Activated T-helper 1 cell treated with anti-CD3 and anti-CD28 coated beads, Interleukin-12 subunit alpha, Interleukin-12 subunit beta, Interleukin-2, Interleukin-4 antibody, amounts not matched to agents 30 ng/mL and 10 ng/mL and 1 ng/mL, durations not matched to agents 14 hours and 24 hours and 36 hours (primary cell): Measurements from ENCODE around the gene ACTL6B. TPM values are rescaled to one million over a fixed set of nuclear protein-coding genes. Genes with fewer than 3 reads are reported as not detected.

Experiments used
- DNase-seq: peaks from one replicate; pipeline ENCODE4 v3.0.0; 2021; ENCODE audit warnings: low spot score
- H3K27ac Mint-ChIP-seq: one replicate; pipeline ENCODE4 v1.8.0; 2021; ENCODE audit warnings: mild to moderate bottlenecking, mixed read lengths
- H3K27me3 Mint-ChIP-seq: one replicate; pipeline ENCODE4 v1.8.0; 2022; ENCODE audit warnings: mild to moderate bottlenecking, moderate library complexity, mixed read lengths; ENCODE audit not compliant: insufficient read depth
- H3K36me3 Mint-ChIP-seq: one replicate; pipeline ENCODE4 v1.8.0; 2021; ENCODE audit warnings: low read depth, mixed read lengths
- H3K4me1 Mint-ChIP-seq: one replicate; pipeline ENCODE4 v1.8.0; 2021; ENCODE audit warnings: low read depth, mixed read lengths
- H3K4me3 Mint-ChIP-seq: one replicate; pipeline ENCODE4 v1.8.0; 2021; ENCODE audit warnings: mild to moderate bottlenecking, moderate library complexity, mixed read lengths
- H3K9me3 Mint-ChIP-seq: one replicate; pipeline ENCODE4 v1.8.0; 2021; ENCODE audit warnings: mixed read lengths
- intact Hi-C: fragments of 100-400 bp; cut with micrococcal nuclease; formaldehyde crosslinking; loops from one replicate; pipeline ENCODE4 v1.15.1; 2024
- total RNA-seq: library from RNA; stranded (reverse); gene quantifications from 2 replicates; pipeline ENCODE4 v1.2.3, GENCODE V29; 2022

ACTL6B gene
- total RNA-seq, 1 donor from 2014 or later: not detected

DNA sequence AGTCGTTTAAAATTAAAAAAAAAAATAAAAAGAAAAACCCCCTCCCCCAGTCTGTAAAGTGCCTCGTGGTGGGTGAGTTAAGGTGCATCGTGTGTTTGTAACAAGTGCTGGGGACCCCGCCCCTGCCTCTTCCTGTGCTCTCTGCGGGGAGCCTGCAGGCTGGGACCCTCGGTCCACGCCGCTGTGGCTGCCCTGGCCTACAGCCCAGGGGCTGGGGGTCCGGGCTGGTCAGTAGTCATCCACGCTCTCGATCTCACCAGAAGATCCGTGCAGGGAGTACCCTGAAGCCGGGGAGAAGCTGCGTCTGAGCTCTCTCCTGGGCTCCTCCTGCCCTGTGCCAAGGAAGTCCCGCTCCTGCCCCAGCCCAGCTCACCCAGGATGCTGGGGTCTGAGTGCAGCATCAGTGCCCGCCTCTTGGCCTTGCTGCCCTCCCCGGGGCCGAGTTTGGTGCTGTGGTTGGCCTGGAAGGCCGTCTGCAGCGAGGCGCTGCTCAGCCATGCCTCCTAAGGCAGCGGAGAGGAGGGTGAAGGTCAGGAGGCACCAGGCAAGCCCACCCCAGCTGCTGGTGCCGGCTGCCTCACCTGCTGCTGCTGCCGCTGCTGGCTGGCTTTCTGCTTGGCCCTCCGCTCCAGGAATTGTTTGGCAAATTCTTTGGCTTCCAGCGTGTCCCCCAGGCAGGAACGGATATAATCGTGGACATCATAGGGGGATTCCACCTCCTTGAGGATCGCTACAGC, 25.4 kb upstream of the ACTL6B start:
- intact Hi-C loops: no loop called here
- no peak overlapping the region for H3K27ac Mint-ChIP-seq
- peaks cover 26% of the 10 kb centered on the region for H3K36me3 Mint-ChIP-seq
- no peak overlapping the region for H3K4me3 Mint-ChIP-seq
- DNase-seq: no peak
- no peaks in the 10 kb centered on the region for H3K27me3 Mint-ChIP-seq
- H3K4me1 Mint-ChIP-seq: peaks cover 10% of the 10 kb centered on the region
- H3K9me3 Mint-ChIP-seq: no peaks in the 10 kb centered on the region

DNA sequence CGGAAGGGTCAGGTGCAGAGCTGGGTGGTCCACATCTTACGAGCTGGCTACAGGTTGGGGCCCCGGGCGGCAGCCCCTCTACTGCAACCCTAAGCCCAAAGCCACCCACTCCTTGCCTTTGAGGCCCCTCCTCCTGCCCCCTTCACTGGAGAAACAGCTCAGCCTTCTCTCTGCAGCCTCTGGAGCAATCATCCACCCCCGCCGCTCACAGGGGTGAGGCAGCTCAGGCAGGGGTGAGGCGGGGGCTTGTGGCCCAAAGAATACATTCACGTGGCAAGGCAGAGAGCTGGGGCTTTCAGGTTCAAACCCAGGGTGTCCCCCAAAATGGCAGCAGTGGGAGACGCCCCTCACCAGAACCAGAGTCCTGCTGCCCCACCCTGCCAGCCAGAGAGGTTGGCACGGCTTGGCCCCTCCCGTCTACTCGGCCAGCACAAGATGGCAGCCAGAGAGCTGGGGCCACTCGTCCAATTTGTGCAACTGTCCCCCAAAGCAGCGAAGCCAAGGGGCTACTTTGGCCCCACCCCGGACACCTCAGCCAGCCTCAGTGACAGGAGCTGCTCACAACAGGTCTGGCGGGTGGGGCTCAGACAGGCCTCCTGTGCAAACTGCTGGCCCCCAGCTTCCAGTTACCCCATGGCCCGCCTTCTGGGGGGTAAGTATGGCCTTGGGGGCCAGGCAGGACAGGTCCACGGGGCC, 24.5 kb upstream of the ACTL6B start:
- no peak for DNase-seq
- Mint-ChIP-seq H3K36me3 (peaks cover 29% of the 10 kb centered on the region), H3K4me3 (no peak overlapping the region), H3K27ac (no peak overlapping the region), H3K9me3 (no peaks in the 10 kb centered on the region), H3K27me3 (no peaks in the 10 kb centered on the region), H3K4me1 (peaks cover 15% of the 10 kb centered on the region)
- intact Hi-C loops: no loop called here

DNA sequence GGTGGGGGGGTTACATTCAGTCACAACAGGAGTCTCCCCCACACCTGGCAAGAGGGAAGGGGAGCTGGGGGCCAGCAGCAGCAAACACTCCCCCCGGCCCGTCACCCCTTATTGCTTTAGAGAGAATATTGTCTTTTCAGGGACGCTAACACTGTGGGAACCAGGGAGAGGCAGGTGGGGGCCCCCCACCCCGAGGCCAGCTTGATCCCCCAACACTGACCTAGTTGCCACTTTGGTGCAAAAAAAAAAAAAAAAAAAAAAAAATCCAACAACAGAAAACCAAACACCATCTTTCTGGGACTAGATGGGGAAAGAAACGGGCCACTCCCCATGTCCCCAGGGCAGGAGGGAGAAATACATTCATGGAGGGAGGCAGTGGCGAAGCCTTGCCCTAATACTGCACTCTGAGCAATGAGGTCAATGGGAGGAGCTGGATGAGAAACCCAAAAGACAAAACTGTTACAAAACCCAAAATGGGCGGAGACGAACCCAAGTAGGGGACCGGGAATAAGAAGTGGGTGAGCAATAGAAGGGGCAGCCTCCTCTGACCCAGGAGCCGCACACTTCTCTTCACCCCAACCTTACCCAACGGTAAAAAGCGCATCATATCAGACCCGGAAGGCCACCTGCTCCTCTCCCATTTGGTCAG, 23.8 kb upstream of the ACTL6B start:
- peaks cover 15% of the 10 kb centered on the region for H3K4me1 Mint-ChIP-seq
- H3K27ac Mint-ChIP-seq: peak overlapping the region; percentile 26
- H3K27me3 Mint-ChIP-seq: no peaks in the 10 kb centered on the region
- H3K36me3 Mint-ChIP-seq: peaks cover 23% of the 10 kb centered on the region
- intact Hi-C loops: loop anchor here (10.0 kb wide), 1 partner anchor 555 kb away; the partner anchor contains the start of gene MBLAC1
- no peak for DNase-seq
- H3K9me3 Mint-ChIP-seq: no peaks in the 10 kb centered on the region
- H3K4me3 Mint-ChIP-seq: no peak overlapping the region

DNA sequence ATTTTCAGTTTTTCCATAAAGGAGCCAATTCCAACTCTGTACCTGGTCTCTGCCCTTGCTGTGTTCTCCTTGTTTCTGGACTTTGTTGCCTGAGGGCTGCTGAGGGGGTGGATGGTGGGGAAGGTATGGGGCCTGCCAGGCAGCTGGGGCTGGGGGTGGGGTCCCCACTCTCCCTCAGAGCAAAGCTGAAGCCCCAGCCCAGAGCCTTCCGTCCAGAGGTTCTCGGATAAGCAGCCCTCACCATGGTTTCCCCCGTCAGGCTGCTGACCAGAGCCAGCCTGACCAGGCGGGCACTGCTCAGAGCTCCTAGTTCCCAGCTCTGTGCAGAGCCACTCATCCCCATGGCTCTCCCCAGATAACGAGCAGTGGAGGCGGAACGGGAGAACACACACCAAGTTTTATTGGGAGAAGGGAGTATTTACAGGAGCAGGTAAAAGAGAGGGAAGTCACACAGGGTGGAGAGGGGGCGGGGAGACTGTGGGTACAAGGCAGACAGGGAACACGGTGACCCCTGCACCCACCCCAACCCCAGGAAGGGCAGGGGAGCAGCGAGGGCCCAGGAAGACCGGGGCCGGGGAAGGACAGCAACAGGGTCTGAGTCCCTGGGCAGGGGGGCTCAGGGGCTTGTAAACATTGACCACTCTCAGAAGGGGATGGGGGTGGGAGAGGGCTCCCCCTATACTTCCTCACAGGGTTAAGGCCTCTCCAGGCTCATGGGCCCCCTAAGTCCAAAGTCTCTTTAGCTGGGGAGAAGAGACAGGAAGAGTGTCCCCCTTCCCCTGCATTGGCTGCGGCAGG, 23.1 kb upstream of the ACTL6B start:
- Mint-ChIP-seq H3K9me3 (no peaks in the 10 kb centered on the region), H3K4me1 (peaks cover 15% of the 10 kb centered on the region), H3K36me3 (peaks cover 23% of the 10 kb centered on the region), H3K27ac (peak overlapping the region; percentile 68), H3K27me3 (no peaks in the 10 kb centered on the region), H3K4me3 (no peak overlapping the region)
- DNase-seq: no peak
- intact Hi-C loops: loop anchor here (10.0 kb wide), 1 partner anchor 555 kb away; the partner anchor contains the start of gene MBLAC1

DNA sequence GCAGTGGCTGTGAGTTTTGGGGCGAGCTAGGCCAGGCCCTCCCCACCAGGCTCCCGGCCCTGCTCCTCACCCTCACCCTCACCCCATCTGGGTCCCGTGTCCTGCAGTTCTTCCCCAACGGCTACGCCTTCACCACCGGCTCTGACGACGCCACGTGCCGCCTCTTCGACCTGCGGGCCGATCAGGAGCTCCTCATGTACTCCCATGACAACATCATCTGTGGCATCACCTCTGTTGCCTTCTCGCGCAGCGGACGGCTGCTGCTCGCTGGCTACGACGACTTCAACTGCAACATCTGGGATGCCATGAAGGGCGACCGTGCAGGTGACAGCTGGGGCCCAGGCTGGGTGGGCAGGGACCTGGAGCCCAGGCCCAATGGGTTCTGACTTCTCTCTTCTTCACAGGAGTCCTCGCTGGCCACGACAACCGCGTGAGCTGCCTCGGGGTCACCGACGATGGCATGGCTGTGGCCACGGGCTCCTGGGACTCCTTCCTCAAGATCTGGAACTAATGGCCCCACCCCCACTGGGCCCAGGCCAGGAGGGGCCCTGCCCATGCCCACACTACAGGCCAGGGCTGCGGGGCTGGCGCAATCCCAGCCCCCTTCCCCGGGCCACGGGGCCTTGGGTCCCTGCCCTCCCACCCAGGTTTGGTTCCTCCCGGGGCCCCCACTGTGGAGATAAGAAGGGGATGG, 22.2 kb upstream of the ACTL6B start:
- peaks cover 15% of the 10 kb centered on the region for H3K4me1 Mint-ChIP-seq
- intact Hi-C loops: loop anchor here (10.0 kb wide), 1 partner anchor 554 kb away; the partner anchor contains the start of gene MBLAC1
- H3K27ac Mint-ChIP-seq: no peak overlapping the region
- H3K9me3 Mint-ChIP-seq: no peaks in the 10 kb centered on the region
- peaks cover 21% of the 10 kb centered on the region for H3K36me3 Mint-ChIP-seq
- H3K4me3 Mint-ChIP-seq: peak overlapping the region; percentile 59
- H3K27me3 Mint-ChIP-seq: no peaks in the 10 kb centered on the region
- DNase-seq: no peak

DNA sequence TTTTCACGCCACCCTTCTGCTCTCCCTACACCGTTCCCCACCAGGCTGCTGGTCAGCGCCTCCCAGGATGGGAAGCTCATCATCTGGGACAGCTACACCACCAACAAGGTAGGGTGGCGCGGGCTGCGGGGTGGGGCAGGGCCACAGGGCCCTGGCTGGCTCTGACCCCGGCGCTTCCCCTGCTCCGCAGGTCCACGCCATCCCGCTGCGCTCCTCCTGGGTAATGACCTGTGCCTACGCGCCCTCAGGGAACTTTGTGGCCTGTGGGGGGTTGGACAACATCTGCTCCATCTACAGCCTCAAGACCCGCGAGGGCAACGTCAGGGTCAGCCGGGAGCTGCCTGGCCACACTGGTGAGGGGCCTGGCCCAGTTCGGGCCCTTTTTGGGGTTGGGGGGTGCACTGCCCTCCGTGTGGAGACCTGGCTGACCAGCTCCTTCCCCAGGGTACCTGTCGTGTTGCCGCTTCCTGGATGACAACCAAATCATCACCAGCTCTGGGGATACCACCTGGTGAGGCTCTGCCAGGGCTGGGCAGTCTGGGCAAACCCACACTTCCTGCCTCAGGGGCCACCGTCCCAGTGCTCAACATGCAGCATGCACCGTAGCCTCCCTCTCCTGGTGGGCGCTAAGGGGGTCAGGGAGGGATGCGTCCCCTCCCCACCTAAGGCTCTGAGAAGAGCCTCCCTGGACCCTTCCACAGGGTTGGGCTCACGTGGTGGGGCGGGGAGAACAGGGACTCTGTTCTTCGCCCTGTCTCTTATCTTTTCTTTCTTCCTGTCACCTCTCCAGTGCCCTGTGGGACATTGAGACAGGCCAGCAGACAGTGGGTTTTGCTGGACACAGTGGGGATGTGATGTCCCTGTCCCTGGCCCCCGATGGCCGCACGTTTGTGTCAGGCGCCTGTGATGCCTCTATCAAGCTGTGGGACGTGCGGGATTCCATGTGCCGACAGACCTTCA, 21.3 kb upstream of the ACTL6B start:
- Mint-ChIP-seq H3K27ac (peak overlapping the region; percentile 85), H3K9me3 (no peaks in the 10 kb centered on the region), H3K36me3 (peaks cover 18% of the 10 kb centered on the region), H3K4me3 (peak overlapping the region; percentile 62), H3K27me3 (no peaks in the 10 kb centered on the region), H3K4me1 (peaks cover 15% of the 10 kb centered on the region)
- no peak for DNase-seq
- intact Hi-C loops: loop anchor here (10.0 kb wide), 1 partner anchor 553 kb away; the partner anchor contains the start of gene MBLAC1

DNA sequence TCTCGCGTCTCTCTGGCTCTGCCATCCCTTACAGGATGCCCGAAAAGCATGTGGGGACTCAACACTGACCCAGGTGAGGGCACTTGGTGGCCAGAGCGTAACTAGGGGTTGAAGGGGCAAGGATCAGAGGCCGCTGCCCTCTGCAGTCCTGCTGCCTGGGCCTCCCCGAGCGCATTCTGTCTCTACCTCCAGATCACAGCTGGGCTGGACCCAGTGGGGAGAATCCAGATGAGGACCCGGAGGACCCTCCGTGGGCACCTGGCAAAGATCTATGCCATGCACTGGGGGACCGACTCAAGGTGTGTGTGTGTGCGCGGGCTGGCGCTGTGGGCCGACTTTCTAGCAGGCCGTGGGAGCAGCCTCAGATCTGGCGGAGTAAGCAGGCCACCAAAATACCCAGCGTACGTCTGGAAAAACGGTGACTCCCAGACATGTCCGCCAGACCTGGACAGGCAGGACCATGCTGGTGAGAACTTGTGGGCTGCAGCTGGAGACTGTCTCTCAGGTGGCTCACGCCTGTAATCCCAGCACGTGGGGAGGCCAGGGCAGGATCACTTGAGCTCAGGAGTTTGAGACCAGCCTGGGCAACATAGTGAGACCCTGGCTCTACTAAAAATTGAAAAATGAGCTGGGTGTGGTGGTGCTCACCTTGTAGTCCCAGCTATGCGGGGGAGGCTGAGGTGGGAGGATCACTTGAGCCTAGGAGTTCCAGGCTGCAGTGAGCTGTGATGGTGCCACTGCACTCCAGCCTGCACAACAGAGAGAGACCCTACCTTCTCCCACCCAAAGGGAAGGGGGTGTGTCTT, 20.5 kb upstream of the ACTL6B start:
- no peak for DNase-seq
- H3K9me3 Mint-ChIP-seq: no peaks in the 10 kb centered on the region
- peaks cover 15% of the 10 kb centered on the region for H3K4me1 Mint-ChIP-seq
- peaks cover 2% of the 10 kb centered on the region for H3K27me3 Mint-ChIP-seq
- peak overlapping the region; percentile 88 for H3K4me3 Mint-ChIP-seq
- peaks cover 18% of the 10 kb centered on the region for H3K36me3 Mint-ChIP-seq
- peak overlapping the region; percentile 91 for H3K27ac Mint-ChIP-seq
- intact Hi-C loops: loop anchor here (10.0 kb wide), 1 partner anchor 552 kb away; the partner anchor contains the start of gene MBLAC1

DNA sequence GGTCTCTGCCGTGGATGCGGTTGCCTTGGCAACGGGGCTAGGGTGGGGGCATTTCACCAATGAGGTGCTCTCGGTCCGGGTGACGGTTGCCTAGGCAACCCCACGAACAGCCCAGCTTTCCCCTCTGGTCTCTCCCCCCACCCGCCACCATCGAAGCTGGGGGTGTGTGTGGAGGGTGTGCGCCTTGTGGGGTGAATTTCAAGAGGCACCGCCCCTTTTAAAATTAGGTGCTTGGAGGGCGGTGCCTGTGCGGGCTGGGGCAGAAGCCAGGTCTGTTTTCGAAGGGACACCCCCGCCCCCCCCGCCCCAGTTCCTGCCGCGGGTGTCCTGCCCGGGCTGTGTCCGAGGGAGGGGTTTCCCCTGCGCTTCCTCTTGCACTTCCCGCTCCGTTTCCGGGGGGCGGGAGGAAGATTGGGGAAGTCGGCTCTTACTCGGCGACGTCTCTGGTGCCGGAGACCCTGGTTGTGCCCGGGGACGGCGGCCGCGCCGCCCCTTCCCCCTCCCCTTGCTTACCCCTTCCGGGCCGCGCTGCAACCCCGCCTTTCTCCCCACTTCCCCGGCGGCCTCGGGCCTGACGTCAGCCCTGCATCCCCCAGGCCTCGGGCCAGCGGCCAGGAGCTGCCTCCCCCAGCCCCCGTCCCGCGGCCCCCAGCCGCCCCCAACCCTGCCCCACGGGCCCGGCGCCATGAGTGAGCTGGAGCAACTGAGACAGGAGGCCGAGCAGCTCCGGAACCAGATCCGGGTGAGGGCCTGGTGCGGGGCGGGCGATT, 19.5 kb upstream of the ACTL6B start:
- peaks cover 7% of the 10 kb centered on the region for H3K27me3 Mint-ChIP-seq
- H3K36me3 Mint-ChIP-seq: peaks cover 18% of the 10 kb centered on the region
- peak overlapping the region; percentile 88 for H3K4me3 Mint-ChIP-seq

DNA sequence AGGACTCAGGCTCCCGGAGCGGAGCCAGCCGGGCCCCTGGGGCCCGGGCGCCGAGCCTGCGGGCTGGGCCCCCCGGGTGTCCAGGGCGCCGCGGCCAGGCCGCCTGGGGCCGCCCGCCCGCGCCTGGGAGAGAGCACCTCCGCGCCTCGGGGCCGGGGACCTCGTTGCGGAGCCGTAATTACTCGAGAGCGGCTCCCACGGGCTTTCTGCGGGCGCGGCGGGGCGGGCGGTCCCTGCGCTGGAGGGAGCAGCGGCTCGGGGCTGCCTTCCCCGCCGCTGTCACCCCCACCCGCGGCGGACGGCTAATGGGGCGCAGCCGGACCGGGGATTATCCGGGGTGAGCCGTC, 18.8 kb upstream of the ACTL6B start:
- intact Hi-C loops: loop anchor here (1.0 to 10.0 kb wide), 3 partner anchors 16 to 550 kb away; partner anchors contain the start of genes MBLAC1 and TSC22D4
- no peak overlapping the region for H3K27ac Mint-ChIP-seq
- peak overlapping the region; percentile 98 for H3K4me3 Mint-ChIP-seq
- peaks cover 12% of the 10 kb centered on the region for H3K4me1 Mint-ChIP-seq
- H3K36me3 Mint-ChIP-seq: peaks cover 18% of the 10 kb centered on the region
- H3K9me3 Mint-ChIP-seq: no peaks in the 10 kb centered on the region
- DNase-seq: no peak
- H3K27me3 Mint-ChIP-seq: peaks cover 7% of the 10 kb centered on the region

More for the DNA sequence above, 19.5 kb upstream of the ACTL6B start:
- H3K4me1 Mint-ChIP-seq: peaks cover 15% of the 10 kb centered on the region
- DNase-seq: peak; percentile 78
- intact Hi-C loops: loop anchor here (1.0 to 10.0 kb wide), 3 partner anchors 16 to 551 kb away; partner anchors contain the start of genes MBLAC1 and TSC22D4
- peak overlapping the region; percentile 81 for H3K27ac Mint-ChIP-seq
- H3K9me3 Mint-ChIP-seq: no peaks in the 10 kb centered on the region
